Loucy (cell line): ENCODE measurements around the gene KRT35.

Experiments
- EZH2phosphoT487 ChIP-seq: fragments of 200-600 bp; IDR thresholded peaks from 2 replicates; pipeline ENCODE4 v1.6.1; 2018; ENCODE audit warnings: antibody characterized with exemption, mild to moderate bottlenecking, moderate library complexity, borderline replicate concordance
- TF ChIP-seq, protein P1 (sequence below): fragments of 200-600 bp; sonication (generic); conservative IDR thresholded peaks from 2 replicates; pipeline ENCODE4 v1.5.1; 2014; ENCODE audit warnings: mild to moderate bottlenecking, antibody characterized with exemption, low read length

DNA sequence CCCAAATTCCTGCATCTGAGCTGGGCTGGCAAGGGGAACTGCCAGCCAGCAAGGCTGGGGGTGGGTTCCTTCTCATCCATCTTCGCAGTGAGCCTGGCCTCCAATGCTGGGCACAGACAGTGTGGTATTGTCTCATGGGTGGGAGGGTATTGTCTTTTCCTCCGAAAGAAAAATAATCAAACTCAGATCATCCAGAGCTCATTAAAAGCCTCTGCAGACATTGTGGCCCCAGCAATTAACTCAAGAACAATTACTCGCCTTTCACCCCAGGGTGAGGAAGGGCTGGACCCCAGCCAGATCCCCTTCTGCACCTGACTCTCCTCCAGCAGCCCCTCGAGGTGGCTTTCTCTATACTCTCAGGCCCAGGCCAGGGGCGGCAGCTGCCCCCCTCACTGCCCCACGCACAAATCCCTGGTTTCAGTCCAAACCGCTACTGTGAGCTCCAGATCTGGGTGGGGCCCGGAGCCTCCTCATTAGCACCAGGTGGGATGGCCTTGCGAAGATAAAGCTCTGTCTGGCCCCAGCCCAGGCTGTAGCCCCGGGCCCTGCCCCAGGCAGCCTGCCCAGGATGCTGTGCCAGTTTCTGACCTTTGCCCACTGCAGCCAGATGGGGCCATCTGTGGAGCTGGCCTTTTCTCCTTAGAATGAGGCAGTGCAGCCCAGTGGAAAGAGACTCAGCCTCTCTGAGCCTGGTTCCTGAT, 40.0 kb upstream of the KRT35 start:
- TF ChIP-seq, protein P1, sequence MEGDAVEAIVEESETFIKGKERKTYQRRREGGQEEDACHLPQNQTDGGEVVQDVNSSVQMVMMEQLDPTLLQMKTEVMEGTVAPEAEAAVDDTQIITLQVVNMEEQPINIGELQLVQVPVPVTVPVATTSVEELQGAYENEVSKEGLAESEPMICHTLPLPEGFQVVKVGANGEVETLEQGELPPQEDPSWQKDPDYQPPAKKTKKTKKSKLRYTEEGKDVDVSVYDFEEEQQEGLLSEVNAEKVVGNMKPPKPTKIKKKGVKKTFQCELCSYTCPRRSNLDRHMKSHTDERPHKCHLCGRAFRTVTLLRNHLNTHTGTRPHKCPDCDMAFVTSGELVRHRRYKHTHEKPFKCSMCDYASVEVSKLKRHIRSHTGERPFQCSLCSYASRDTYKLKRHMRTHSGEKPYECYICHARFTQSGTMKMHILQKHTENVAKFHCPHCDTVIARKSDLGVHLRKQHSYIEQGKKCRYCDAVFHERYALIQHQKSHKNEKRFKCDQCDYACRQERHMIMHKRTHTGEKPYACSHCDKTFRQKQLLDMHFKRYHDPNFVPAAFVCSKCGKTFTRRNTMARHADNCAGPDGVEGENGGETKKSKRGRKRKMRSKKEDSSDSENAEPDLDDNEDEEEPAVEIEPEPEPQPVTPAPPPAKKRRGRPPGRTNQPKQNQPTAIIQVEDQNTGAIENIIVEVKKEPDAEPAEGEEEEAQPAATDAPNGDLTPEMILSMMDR = no peak
- no peak for TF ChIP-seq EZH2phosphoT487
